PC-9 (cell line): Measurements from ENCODE around the gene EMP3.
A peak's percentile ranks its signal among the peaks of the same experiment; 100 is the strongest.

Source experiments
- CTCF ChIP-seq: fragments of 200-600 bp; sonication (generic); conservative IDR thresholded peaks from 2 replicates; pipeline ENCODE4 v1.6.1; 2017; ENCODE audit warnings: mixed run types, antibody characterized with exemption, mild to moderate bottlenecking, moderate library complexity
- EZH2 ChIP-seq: fragments of 200-600 bp; sonication (generic); IDR thresholded peaks from 2 replicates; pipeline ENCODE4 v1.8.0; 2017; ENCODE audit warnings: antibody characterized with exemption, low read depth

- TF ChIP-seq CTCF: peak; percentile 94
- TF ChIP-seq EZH2: no peak
Measured at GRCh38 chr19:48319647-48320541, 5.5 kb upstream of the EMP3 start.
